SU-DHL-6 (cell line): ENCODE measurements around the gene UBE2J2.
"Not testable (repeated sequence)": the region's sequence is repeated elsewhere in the genome, so short reads cannot be mapped to it uniquely, and the experiment has no call there.

Source experiments
- H2AFZ ChIP-seq: fragments of 200-600 bp; sonication (generic); 2 replicates; pipeline ENCODE4 v1.6.1; 2014; ENCODE audit warnings: low read depth, mild to moderate bottlenecking, moderate library complexity, mixed read lengths, antibody characterized with exemption, low read length; ENCODE audit not compliant: severe bottlenecking
- H3F3A ChIP-seq: fragments of 200-600 bp; shearing (Covaris generic); 2 replicates; pipeline ENCODE4 v1.6.0; 2016; ENCODE audit warnings: antibody characterized with exemption, mild to moderate bottlenecking; ENCODE audit not compliant: insufficient read depth
- H3K27ac ChIP-seq: fragments of 200-600 bp; sonication (generic); 2 replicates; pipeline ENCODE4 v1.5.1; 2016; ENCODE audit warnings: low read depth, mild to moderate bottlenecking, low read length, moderate library complexity, mixed read lengths
- H3K27me3 ChIP-seq: fragments of 200-600 bp; sonication (generic), shearing (Covaris generic); 2 replicates; pipeline ENCODE4 v1.6.0; 2014; ENCODE audit warnings: mild to moderate bottlenecking, low read length
- H3K36me3 ChIP-seq: fragments of 200-600 bp; sonication (generic); 2 replicates; pipeline ENCODE4 v1.6.1; 2014; ENCODE audit warnings: mild to moderate bottlenecking, low read length, mixed read lengths
- H3K4me2 ChIP-seq: fragments of 300-600, 200-600 bp; shearing (Covaris generic), sonication (generic); 2 replicates; pipeline ENCODE4 v1.6.0; 2014; ENCODE audit warnings: low read length, low read depth, mild to moderate bottlenecking; ENCODE audit not compliant: poor library complexity, severe bottlenecking
- H3K4me3 ChIP-seq: fragments of 200-600 bp; sonication (generic); 2 replicates; pipeline ENCODE4 v1.5.1; 2014; ENCODE audit warnings: antibody characterized with exemption, low read length, mild to moderate bottlenecking, mixed read lengths; ENCODE audit not compliant: insufficient read depth, poor library complexity, severe bottlenecking
- H3K79me2 ChIP-seq: fragments of 200-600 bp; sonication (generic); 2 replicates; pipeline ENCODE4 v1.6.1; 2014; ENCODE audit warnings: mild to moderate bottlenecking, low read length, moderate library complexity; ENCODE audit not compliant: insufficient read depth
- H3K9ac ChIP-seq: fragments of 200-600 bp; sonication (generic); 2 replicates; pipeline ENCODE4 v1.7.0; 2014; ENCODE audit warnings: mild to moderate bottlenecking, low read length
- H3K9me2 ChIP-seq: fragments of 200-600 bp; sonication (generic); replicated peaks from 2 replicates; pipeline ENCODE4 v1.6.1; 2014; ENCODE audit warnings: low read length; ENCODE audit not compliant: insufficient read depth
- H3K9me3 ChIP-seq: fragments of 200-600 bp; sonication (generic); 2 replicates; pipeline ENCODE4 v1.6.1; 2014; ENCODE audit warnings: low read length, mixed read lengths; ENCODE audit not compliant: insufficient read depth
- H4K20me1 ChIP-seq: fragments of 200-600 bp; sonication (generic); 2 replicates; pipeline ENCODE4 v1.6.1; 2014; ENCODE audit warnings: low read depth, mild to moderate bottlenecking, antibody characterized with exemption, low read length, moderate library complexity, mixed read lengths
- CTCF ChIP-seq: fragments of 200-600 bp; sonication (generic); IDR thresholded peaks from one replicate; pipeline ENCODE4 v1.5.1; 2017; ENCODE audit warnings: antibody characterized with exemption, mild to moderate bottlenecking, low read length, moderate library complexity; ENCODE audit not compliant: insufficient read depth, poor library complexity, severe bottlenecking
- EZH2phosphoT487 ChIP-seq: fragments of 200-600 bp; sonication (generic), shearing (Covaris generic); conservative IDR thresholded peaks from 2 replicates; pipeline ENCODE4 v1.6.1; 2018; ENCODE audit warnings: mild to moderate bottlenecking, antibody characterized with exemption, low read length, moderate library complexity, mixed read lengths

Gene UBE2J2

DNA sequence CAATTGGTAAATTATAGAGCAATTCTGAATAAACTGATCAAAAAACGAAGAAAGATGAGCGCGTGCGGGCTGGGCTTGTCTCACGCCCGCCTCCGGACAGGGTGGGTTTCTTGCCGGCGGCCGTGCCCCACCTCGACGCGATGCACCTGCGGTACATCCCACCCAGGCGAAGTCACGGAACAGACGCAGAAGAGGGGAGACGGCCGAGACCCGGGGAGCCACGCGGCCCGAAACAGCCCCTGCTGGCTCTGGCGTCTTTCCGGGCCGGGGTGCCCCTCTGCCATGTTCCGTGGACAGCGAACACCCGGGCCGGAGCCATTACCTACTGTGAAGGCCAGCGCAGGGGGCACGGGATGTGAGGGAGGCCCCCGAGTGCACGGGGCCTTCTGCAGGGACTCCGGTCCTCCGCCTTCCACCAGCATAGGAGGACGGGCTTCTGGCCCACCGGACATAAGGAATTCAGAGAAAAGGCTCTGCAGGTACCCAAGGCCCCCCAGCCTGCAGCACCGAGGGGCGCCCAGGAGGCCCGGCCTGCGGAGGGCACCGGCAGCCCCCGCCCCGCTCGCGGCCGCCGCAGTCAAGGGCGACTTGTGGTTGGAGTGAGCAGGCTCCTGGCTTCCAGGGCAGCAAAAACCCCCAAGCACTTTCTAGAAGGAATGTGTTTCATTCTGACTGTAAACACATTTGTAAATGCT lies 19.5 kb downstream of the UBE2J2 start:
- H3K27me3 ChIP-seq, result no peaks in the 10 kb centered on the region
- H3K9me2 ChIP-seq, result no peaks in the 10 kb centered on the region
- no peak overlapping the region for H3K9ac ChIP-seq
- H3K4me2 ChIP-seq, result no peak overlapping the region
- no peaks in the 10 kb centered on the region for H3K9me3 ChIP-seq
- H3K4me3 ChIP-seq, result no peak overlapping the region
- H3F3A ChIP-seq, result no peaks in the 10 kb centered on the region
- no peaks in the 10 kb centered on the region for H4K20me1 ChIP-seq
- no peaks in the 10 kb centered on the region; the same call in 1 of the 2 replicates for H3K79me2 ChIP-seq
- H3K36me3 ChIP-seq, result no peaks in the 10 kb centered on the region
- no peak overlapping the region for H2AFZ ChIP-seq
- TF ChIP-seq CTCF (no peak), EZH2phosphoT487 (no peak)
- H3K27ac ChIP-seq, result no peak overlapping the region

DNA sequence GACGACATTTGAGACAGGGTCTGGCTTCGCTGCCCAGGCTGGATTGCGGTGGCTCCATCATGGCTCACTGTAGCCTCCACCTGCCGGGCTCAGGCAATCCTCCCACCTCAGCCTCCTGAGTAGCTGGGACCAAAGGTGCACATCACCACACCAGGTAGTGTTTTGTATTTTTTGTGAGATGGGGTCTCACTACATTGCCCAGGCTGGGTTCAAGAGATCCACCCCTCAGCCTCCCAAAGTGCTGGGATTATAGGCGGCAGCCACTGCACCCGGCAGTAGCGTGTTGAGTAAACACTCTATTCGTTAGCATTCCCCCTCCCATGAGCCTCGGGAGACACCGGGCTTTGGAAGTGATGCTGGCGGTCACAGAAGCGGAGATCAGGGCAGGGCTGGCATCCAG lies 20.3 kb downstream of the UBE2J2 start:
- H3K79me2 ChIP-seq, result no peaks in the 10 kb centered on the region
- H3K36me3 ChIP-seq, result no peaks in the 10 kb centered on the region
- no peak overlapping the region for H3K4me2 ChIP-seq
- no peak overlapping the region for H3K27ac ChIP-seq
- no peak for TF ChIP-seq EZH2phosphoT487
- no peak for TF ChIP-seq CTCF
- H3F3A ChIP-seq, result no peaks in the 10 kb centered on the region
- no peak overlapping the region for H3K4me3 ChIP-seq
- no peak overlapping the region for H3K9ac ChIP-seq
- no peaks in the 10 kb centered on the region for H3K9me3 ChIP-seq
- H2AFZ ChIP-seq, result no peak overlapping the region
- H3K27me3 ChIP-seq, result no peaks in the 10 kb centered on the region
- no peaks in the 10 kb centered on the region for H4K20me1 ChIP-seq
- no peaks in the 10 kb centered on the region for H3K9me2 ChIP-seq

- no peak overlapping the region for H3K4me3 ChIP-seq
- H2AFZ ChIP-seq, result no peak overlapping the region
- H3K9ac ChIP-seq, result peak overlapping the region; percentile 46
- no peaks in the 10 kb centered on the region for H3K36me3 ChIP-seq
- peak overlapping the region; percentile 7 for H3K4me2 ChIP-seq
- no peaks in the 10 kb centered on the region for H3K9me3 ChIP-seq
- no peaks in the 10 kb centered on the region for H4K20me1 ChIP-seq
- H3K79me2 ChIP-seq, result no peaks in the 10 kb centered on the region
- TF ChIP-seq EZH2phosphoT487 (no peak), CTCF (no peak)
- H3K27ac ChIP-seq, result peak overlapping the region; percentile 60
- no peaks in the 10 kb centered on the region for H3K9me2 ChIP-seq
- no peaks in the 10 kb centered on the region for H3K27me3 ChIP-seq
- no peaks in the 10 kb centered on the region for H3F3A ChIP-seq
These were observed 22.8 kb downstream of the UBE2J2 start for GRCh38 chr1:1250786-1251284.

DNA sequence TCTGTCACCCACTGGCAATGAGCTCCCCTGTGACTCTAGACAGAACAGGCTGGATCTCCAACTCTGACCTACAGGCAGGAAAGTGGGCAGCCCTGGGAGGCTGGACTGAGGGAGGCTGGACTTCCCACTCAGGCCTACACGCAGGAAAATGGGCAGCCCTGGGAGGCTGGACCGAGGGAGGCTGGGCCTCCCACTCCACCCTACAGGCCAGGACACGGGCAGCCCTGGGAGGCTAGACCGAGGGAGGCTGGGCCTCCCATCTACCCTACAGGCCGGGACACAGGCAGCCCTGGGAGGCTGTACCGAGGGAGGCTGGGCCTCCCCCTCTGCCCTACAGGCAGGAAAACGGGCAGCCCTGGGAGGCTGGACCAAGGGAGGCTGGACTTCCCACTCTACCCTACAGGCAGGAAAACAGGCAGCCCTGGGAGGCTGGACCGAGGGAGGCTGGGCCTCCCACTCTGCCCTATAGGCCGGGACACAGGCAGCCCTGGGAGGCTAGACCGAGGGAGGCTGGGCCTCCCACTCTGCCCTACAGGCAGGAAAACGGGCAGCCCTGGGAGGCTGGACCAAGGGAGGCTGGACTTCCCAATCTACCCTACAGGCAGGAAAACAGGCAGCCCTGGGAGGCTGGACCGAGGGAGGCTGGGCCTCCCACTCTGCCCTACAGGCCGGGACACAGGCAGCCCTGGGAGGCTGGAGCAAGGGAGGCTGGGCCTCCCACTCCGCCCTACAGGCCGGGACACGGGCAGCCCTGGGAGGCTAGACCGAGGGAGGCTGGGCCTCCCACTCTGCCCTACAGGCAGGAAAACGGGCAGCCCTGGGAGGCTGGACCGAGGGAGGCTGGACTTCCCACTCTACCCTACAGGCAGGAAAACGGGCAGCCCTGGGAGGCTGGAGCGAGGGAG lies 25.4 kb downstream of the UBE2J2 start:
- not testable (repeated sequence) for H3K27me3 ChIP-seq, H3K27ac ChIP-seq, H3K4me2 ChIP-seq, H3K9me2 ChIP-seq, H3K4me3 ChIP-seq, H3K9me3 ChIP-seq, H2AFZ ChIP-seq, H4K20me1 ChIP-seq, H3F3A ChIP-seq, H3K79me2 ChIP-seq, H3K9ac ChIP-seq, H3K36me3 ChIP-seq
